ENCODE data around the gene KLRD1. TPM values are rescaled to one million over a fixed set of nuclear protein-coding genes. Genes with fewer than 3 reads are reported as not detected.
"Not testable (repeated sequence)": the region's sequence is repeated elsewhere in the genome, so short reads cannot be mapped to it uniquely, and the experiment has no call there.

Gene KLRD1
- total RNA-seq, 3 donors from 2014 or later: 2.3 to 3.7 (median 3.6) TPM

- Histone ChIP-seq H3K36me3 (ENCODE audit: low read depth) (no peaks in the 10 kb centered on the region), H3K4me3 (no peak overlapping the region), H3K9me3 (no peaks in the 10 kb centered on the region), H3K4me1 (ENCODE audit: low read depth) (no peaks in the 10 kb centered on the region)
- DNase-seq (no peak), ATAC-seq (no peak)
- TF ChIP-seq, protein P1, sequence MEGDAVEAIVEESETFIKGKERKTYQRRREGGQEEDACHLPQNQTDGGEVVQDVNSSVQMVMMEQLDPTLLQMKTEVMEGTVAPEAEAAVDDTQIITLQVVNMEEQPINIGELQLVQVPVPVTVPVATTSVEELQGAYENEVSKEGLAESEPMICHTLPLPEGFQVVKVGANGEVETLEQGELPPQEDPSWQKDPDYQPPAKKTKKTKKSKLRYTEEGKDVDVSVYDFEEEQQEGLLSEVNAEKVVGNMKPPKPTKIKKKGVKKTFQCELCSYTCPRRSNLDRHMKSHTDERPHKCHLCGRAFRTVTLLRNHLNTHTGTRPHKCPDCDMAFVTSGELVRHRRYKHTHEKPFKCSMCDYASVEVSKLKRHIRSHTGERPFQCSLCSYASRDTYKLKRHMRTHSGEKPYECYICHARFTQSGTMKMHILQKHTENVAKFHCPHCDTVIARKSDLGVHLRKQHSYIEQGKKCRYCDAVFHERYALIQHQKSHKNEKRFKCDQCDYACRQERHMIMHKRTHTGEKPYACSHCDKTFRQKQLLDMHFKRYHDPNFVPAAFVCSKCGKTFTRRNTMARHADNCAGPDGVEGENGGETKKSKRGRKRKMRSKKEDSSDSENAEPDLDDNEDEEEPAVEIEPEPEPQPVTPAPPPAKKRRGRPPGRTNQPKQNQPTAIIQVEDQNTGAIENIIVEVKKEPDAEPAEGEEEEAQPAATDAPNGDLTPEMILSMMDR (IDR thresholded peaks at IDR 0.05): no peak
- intact Hi-C loops (cut with DNase I, micrococcal nuclease): no loop called here
These were observed 3.5 kb downstream of the KLRD1 start for GRCh38 chr12:10310926-10311720.

GRCh38 chr12:10319388-10319787, 11.7 kb downstream of the KLRD1 start:
- TF ChIP-seq, protein P1 (IDR thresholded peaks at IDR 0.05): no peak
- Histone ChIP-seq H3K4me3 (no peak overlapping the region), H3K36me3 (ENCODE audit: low read depth) (no peaks in the 10 kb centered on the region), H3K9me3 (no peaks in the 10 kb centered on the region), H3K4me1 (ENCODE audit: low read depth) (no peaks in the 10 kb centered on the region)
- ATAC-seq (no peak), DNase-seq (no peak)
- intact Hi-C loops (cut with DNase I, micrococcal nuclease): no loop called here

DNA sequence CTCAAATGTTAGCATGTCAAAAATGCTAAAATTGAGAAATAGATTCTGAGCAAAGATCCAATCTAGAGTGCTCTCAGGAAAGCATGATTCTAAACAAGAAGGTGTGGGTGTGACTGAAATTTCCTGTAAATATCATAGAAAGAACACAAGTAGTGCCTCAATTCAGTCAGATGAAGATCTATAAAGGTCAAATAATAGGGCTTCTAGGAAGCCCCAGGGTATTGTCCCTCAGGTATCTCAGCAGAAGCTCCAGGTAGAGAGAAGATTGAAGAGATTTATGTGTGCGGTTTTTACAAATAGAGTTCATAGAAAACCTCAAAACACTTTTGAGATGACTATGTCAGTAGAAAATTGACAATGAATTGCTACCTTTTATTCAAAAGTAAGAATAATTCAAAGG, 13.0 kb downstream of the KLRD1 start:
- Histone ChIP-seq H3K4me3 (no peak overlapping the region), H3K36me3 (ENCODE audit: low read depth) (no peaks in the 10 kb centered on the region), H3K9me3 (no peaks in the 10 kb centered on the region), H3K4me1 (ENCODE audit: low read depth) (no peaks in the 10 kb centered on the region)
- TF ChIP-seq, protein P1 (IDR thresholded peaks at IDR 0.05): no peak
- ATAC-seq: no peak
- DNase-seq: no peak
- intact Hi-C loops (cut with DNase I, micrococcal nuclease): no loop called here

- ATAC-seq; DNase-seq; H3K9me3 ChIP-seq; H3K4me3 ChIP-seq; H3K36me3 ChIP-seq (ENCODE audit: low read depth); H3K4me1 ChIP-seq (ENCODE audit: low read depth); intact Hi-C loops (cut with DNase I, micrococcal nuclease): not testable (repeated sequence)
These were observed 21.0 kb downstream of the KLRD1 start for GRCh38 chr12:10328691-10329090.

GRCh38 chr12:10331642-10332239, 24.1 kb downstream of the KLRD1 start:
- ATAC-seq (peak; percentile 79), DNase-seq (peak in 1 of 3 donors; percentile 37)
- Histone ChIP-seq H3K4me1 (ENCODE audit: low read depth) (no peaks in the 10 kb centered on the region), H3K9me3 (no peaks in the 10 kb centered on the region), H3K36me3 (ENCODE audit: low read depth) (no peaks in the 10 kb centered on the region), H3K4me3 (no peak overlapping the region)
- TF ChIP-seq, protein P1 (IDR thresholded peaks at IDR 0.05): no peak
- intact Hi-C loops (cut with DNase I, micrococcal nuclease): loop anchor here (1.0 to 5.0 kb wide), 2 partner anchors 231 kb away; no protein-coding TSS in a partner anchor

GRCh38 chr12:10336196-10336595, 28.5 kb downstream of the KLRD1 start:
- H3K9me3 ChIP-seq; intact Hi-C loops (cut with DNase I, micrococcal nuclease); DNase-seq; ATAC-seq; H3K4me3 ChIP-seq; H3K4me1 ChIP-seq (ENCODE audit: low read depth); H3K36me3 ChIP-seq (ENCODE audit: low read depth): not testable (repeated sequence)

DNA sequence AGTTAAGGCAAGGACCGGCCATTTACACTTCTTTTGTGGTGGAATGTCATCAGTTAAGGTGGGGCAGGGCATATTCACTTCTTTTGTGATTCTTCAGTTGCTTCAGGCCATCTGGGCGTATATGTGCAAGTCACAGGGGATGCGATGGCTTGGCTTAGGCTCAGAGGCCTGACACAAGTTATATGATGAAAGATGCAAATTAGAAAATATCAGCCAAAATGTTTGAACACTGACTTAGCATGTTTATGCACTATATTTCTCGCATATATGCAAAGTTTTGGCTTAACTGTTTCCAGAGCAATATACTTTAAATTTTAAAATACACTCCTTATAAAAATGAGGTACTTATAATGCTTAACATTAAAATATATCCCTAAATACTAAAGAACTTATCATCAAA, 30.8 kb downstream of the KLRD1 start:
- H3K36me3 ChIP-seq (ENCODE audit: low read depth); H3K4me1 ChIP-seq (ENCODE audit: low read depth); ATAC-seq; H3K9me3 ChIP-seq; DNase-seq; H3K4me3 ChIP-seq; intact Hi-C loops (cut with DNase I, micrococcal nuclease): not testable (repeated sequence)

Data from mucosa of descending colon (tissue), 3 donors.